ENCODE results near the gene CLIC4. TPM values are rescaled to one million over a fixed set of nuclear protein-coding genes. Genes with fewer than 3 reads are reported as not detected.

Gene CLIC4
- polyA plus RNA-seq, 1 donor (not counting 4 experiments of a cell fraction or from before 2014, with no cell fraction given): 130 TPM

- no peak for DNase-seq (ENCODE audit: low read depth, low spot score)
- no peak overlapping the region for H3K27ac ChIP-seq (ENCODE audit: control insufficient read depth, insufficient read depth, low read length)
- dilution Hi-C loops (cut with MboI; ENCODE audit: extremely low pct_ligation_motif_present, low sequenced_read_pairs): no loop called here
These were observed 40.9 kb downstream of the CLIC4 start for GRCh38 chr1:24786191-24786590.

GRCh38 chr1:24790490-24790889, 45.2 kb downstream of the CLIC4 start:
- dilution Hi-C loops (cut with MboI; ENCODE audit: extremely low pct_ligation_motif_present, low sequenced_read_pairs): no loop called here
- no peak overlapping the region for H2AFZ ChIP-seq (ENCODE audit: control insufficient read depth, low read length)
- no peaks in the 10 kb centered on the region for H3K9me1 ChIP-seq (ENCODE audit: control insufficient read depth, extremely low read depth, insufficient read depth, low read length)
- H3K79me2 ChIP-seq (ENCODE audit: control insufficient read depth, insufficient read depth, low read length): peaks cover 71% of the 10 kb centered on the region
- H3K4me1 ChIP-seq (ENCODE audit: control insufficient read depth, extremely low read depth, insufficient read depth, low read length): peaks cover 6% of the 10 kb centered on the region
- DNase-seq (ENCODE audit: low read depth, low spot score): no peak
- H3K4me2 ChIP-seq (ENCODE audit: control insufficient read depth, extremely low read depth, insufficient read depth, low read depth, low read length): no peak overlapping the region
- no peak for FAIRE-seq
- no peaks in the 10 kb centered on the region for H3K27me3 ChIP-seq (ENCODE audit: control insufficient read depth, extremely low read depth, insufficient read depth, low read length)
- H3K4me3 ChIP-seq (ENCODE audit: control insufficient read depth in 2 of 3, extremely low read depth in 1 of 3, insufficient read depth in 2 of 3, low read depth in 1 of 3, low read length in 3 of 3): no peak overlapping the region
- TF ChIP-seq CTCF (optimal IDR thresholded peaks at IDR 0.05 in 1 of 3, IDR thresholded peaks at IDR 0.05 in 1 of 3, conservative IDR thresholded peaks at IDR 0.05 in 1 of 3; ENCODE audit: extremely low read depth in 1 of 3, insufficient read depth in 2 of 3, low read length in 3 of 3): no peak
- no peak for TF ChIP-seq EZH2 (IDR thresholded peaks at IDR 0.05; ENCODE audit: low read length)
- no peak overlapping the region for H3K27ac ChIP-seq (ENCODE audit: control insufficient read depth, insufficient read depth, low read length)
- no peaks in the 10 kb centered on the region for H3K9me3 ChIP-seq (ENCODE audit: control insufficient read depth, low read depth, low read length)
- H4K20me1 ChIP-seq (ENCODE audit: control insufficient read depth, extremely low read depth, insufficient read depth, low read length): no peaks in the 10 kb centered on the region
- peaks cover 0 to 4% of the 10 kb centered on the region in 2 experiments for H3K36me3 ChIP-seq (ENCODE audit: control insufficient read depth in 2 of 2, extremely low read depth in 1 of 2, insufficient read depth in 2 of 2, low read length in 2 of 2)
- no peak overlapping the region for H3K9ac ChIP-seq (ENCODE audit: control insufficient read depth, extremely low read depth, insufficient read depth, low read length)

More at GRCh38 chr1:24786191-24786590, 40.9 kb downstream of the CLIC4 start:
- no peak overlapping the region for H3K4me3 ChIP-seq (ENCODE audit: control insufficient read depth in 2 of 3, extremely low read depth in 1 of 3, insufficient read depth in 2 of 3, low read depth in 1 of 3, low read length in 3 of 3)
- no peak overlapping the region for H3K9ac ChIP-seq (ENCODE audit: control insufficient read depth, extremely low read depth, insufficient read depth, low read length)
- H3K9me1 ChIP-seq (ENCODE audit: control insufficient read depth, extremely low read depth, insufficient read depth, low read length): peaks cover 2% of the 10 kb centered on the region
- H3K27me3 ChIP-seq (ENCODE audit: control insufficient read depth, extremely low read depth, insufficient read depth, low read length): no peaks in the 10 kb centered on the region
- no peak overlapping the region for H2AFZ ChIP-seq (ENCODE audit: control insufficient read depth, low read length)
- H3K9me3 ChIP-seq (ENCODE audit: control insufficient read depth, low read depth, low read length): no peaks in the 10 kb centered on the region
- no peak overlapping the region for H3K4me2 ChIP-seq (ENCODE audit: control insufficient read depth, extremely low read depth, insufficient read depth, low read depth, low read length)
- no peak for FAIRE-seq
- no peaks in the 10 kb centered on the region for H4K20me1 ChIP-seq (ENCODE audit: control insufficient read depth, extremely low read depth, insufficient read depth, low read length)
- H3K79me2 ChIP-seq (ENCODE audit: control insufficient read depth, insufficient read depth, low read length): peaks cover 68% of the 10 kb centered on the region
- peaks cover 6% of the 10 kb centered on the region for H3K4me1 ChIP-seq (ENCODE audit: control insufficient read depth, extremely low read depth, insufficient read depth, low read length)
- no peak for TF ChIP-seq EZH2 (IDR thresholded peaks at IDR 0.05; ENCODE audit: low read length)
- no peak for TF ChIP-seq CTCF (optimal IDR thresholded peaks at IDR 0.05 in 1 of 3, IDR thresholded peaks at IDR 0.05 in 1 of 3, conservative IDR thresholded peaks at IDR 0.05 in 1 of 3; ENCODE audit: extremely low read depth in 1 of 3, insufficient read depth in 2 of 3, low read length in 3 of 3)
- peaks cover 0 to 4% of the 10 kb centered on the region in 2 experiments for H3K36me3 ChIP-seq (ENCODE audit: control insufficient read depth in 2 of 2, extremely low read depth in 1 of 2, insufficient read depth in 2 of 2, low read length in 2 of 2)

All from keratinocyte (primary cell).